Upper lobe of left lung (tissue), 4 donors: Measurements from ENCODE around the gene MXD3.

Experiments
- CTCF ChIP-seq, 6 experiments: fragments of 450-650 bp in 4 of 6; fragments of 200-600 bp in 2 of 6; sonication (generic) in 2 of 6; IDR thresholded peaks; one replicate each; pipeline ENCODE4 v1.5.1; 2016 to 2019; ENCODE audit warnings: antibody characterized with exemption in 6 of 6
- EP300 ChIP-seq, 4 donors: sonication (generic); formaldehyde crosslinking; IDR thresholded peaks; one replicate each; pipeline ENCODE4 v1.5.1; 2017; ENCODE audit warnings: antibody characterized with exemption in 4 of 4, control low read depth in 2 of 4
- POLR2A ChIP-seq, 4 donors: fragments of 450-650 bp; IDR thresholded peaks; one replicate each; pipeline ENCODE4 v1.5.1; 2016 to 2017; ENCODE audit warnings: antibody characterized with exemption in 4 of 4, mild to moderate bottlenecking in 2 of 4
- POLR2AphosphoS5 ChIP-seq, 2 donors: sonication (generic); formaldehyde crosslinking; IDR thresholded peaks; one replicate each; pipeline ENCODE4 v1.5.1; 2017; ENCODE audit warnings: antibody characterized with exemption in 2 of 2

DNA sequence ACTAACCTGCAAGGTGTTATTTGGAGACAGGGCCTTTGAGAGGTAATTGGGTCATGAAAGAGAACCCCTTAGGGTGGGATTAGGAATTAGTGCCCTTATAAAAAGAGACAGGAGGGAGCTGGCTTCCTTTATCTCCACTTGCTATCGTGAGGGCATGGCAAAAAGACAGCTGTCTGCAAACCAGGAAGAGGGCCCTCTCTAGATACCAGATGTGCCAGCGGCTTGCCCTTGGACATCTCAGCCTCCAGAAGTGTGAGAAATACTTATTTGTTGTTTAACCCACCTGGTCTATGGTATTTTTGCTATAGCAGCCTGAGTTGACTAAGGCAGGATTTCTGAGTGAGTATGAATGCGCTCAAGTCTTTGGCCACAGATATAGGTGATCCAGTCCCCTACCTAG is 45.0 kb upstream of the MXD3 start:
- no peak for TF ChIP-seq CTCF (IDR thresholded peaks at IDR 0.05)
- TF ChIP-seq POLR2A (IDR thresholded peaks at IDR 0.05): no peak
- TF ChIP-seq POLR2AphosphoS5 (IDR thresholded peaks at IDR 0.05): no peak
- no peak for TF ChIP-seq EP300 (IDR thresholded peaks at IDR 0.05)
